ENCODE measurements around the gene ZNF709.
A peak's percentile ranks its signal among the peaks of the same experiment; 100 is the strongest.
"Not testable (repeated sequence)": the region's sequence is repeated elsewhere in the genome, so short reads cannot be mapped to it uniquely, and the experiment has no call there.

Gene ZNF709

GRCh38 chr19:12482509-12482886 is 2.1 kb downstream of the ZNF709 start:
- DNase-seq (ENCODE audit: low read depth): no peak
- TF ChIP-seq CTCF (IDR thresholded peaks at IDR 0.05; ENCODE audit: low read depth, low read length, missing control alignments): no peak
- H3K4me3 ChIP-seq (ENCODE audit: low read depth, low read length): peak overlapping the region; percentile 11; the same call in 1 of the 2 replicates

GRCh38 chr19:12481781-12482508 is 2.7 kb downstream of the ZNF709 start:
- no peak for DNase-seq (ENCODE audit: low read depth)
- H3K4me3 ChIP-seq (ENCODE audit: low read depth, low read length): peak overlapping the region; percentile 11; the same call in 1 of the 2 replicates
- no peak for TF ChIP-seq CTCF (IDR thresholded peaks at IDR 0.05; ENCODE audit: low read depth, low read length, missing control alignments)

- no peak for DNase-seq (ENCODE audit: low read depth)
- H3K4me3 ChIP-seq (ENCODE audit: low read depth, low read length): no peak overlapping the region
- TF ChIP-seq CTCF (IDR thresholded peaks at IDR 0.05; ENCODE audit: low read depth, low read length, missing control alignments): no peak
Measured at GRCh38 chr19:12478234-12478941, 6.2 kb downstream of the ZNF709 start.

- not testable (repeated sequence) for DNase-seq (ENCODE audit: low read depth); H3K4me3 ChIP-seq (ENCODE audit: low read depth, low read length)
Measured at GRCh38 chr19:12467651-12468050, 17.0 kb downstream of the ZNF709 start.

- DNase-seq (ENCODE audit: low read depth): no peak
- H3K4me3 ChIP-seq (ENCODE audit: low read depth, low read length): no peak overlapping the region
- no peak for TF ChIP-seq CTCF (IDR thresholded peaks at IDR 0.05; ENCODE audit: low read depth, low read length, missing control alignments)
Measured at GRCh38 chr19:12465211-12465610, 19.4 kb downstream of the ZNF709 start.

GRCh38 chr19:12464769-12465168 is 19.8 kb downstream of the ZNF709 start:
- no peak overlapping the region for H3K4me3 ChIP-seq (ENCODE audit: low read depth, low read length)
- TF ChIP-seq CTCF (IDR thresholded peaks at IDR 0.05; ENCODE audit: low read depth, low read length, missing control alignments): no peak
- DNase-seq (ENCODE audit: low read depth): no peak

- DNase-seq (ENCODE audit: low read depth); H3K4me3 ChIP-seq (ENCODE audit: low read depth, low read length): not testable (repeated sequence)
Measured at GRCh38 chr19:12464139-12464538, 20.5 kb downstream of the ZNF709 start.

GRCh38 chr19:12453495-12453894 is 31.1 kb downstream of the ZNF709 start:
- TF ChIP-seq CTCF (IDR thresholded peaks at IDR 0.05; ENCODE audit: low read depth, low read length, missing control alignments): no peak
- DNase-seq (ENCODE audit: low read depth): no peak
- H3K4me3 ChIP-seq (ENCODE audit: low read depth, low read length): no peak overlapping the region

All from GM12864 (cell line).